Measurements from ENCODE around the gene IL21R.
A peak's percentile ranks its signal among the peaks of the same experiment; 100 is the strongest.
"Not testable (repeated sequence)": the region's sequence is repeated elsewhere in the genome, so short reads cannot be mapped to it uniquely, and the experiment has no call there.

IL21R gene

GRCh38 chr16:27428026-27428785, 26.2 kb downstream of the IL21R start:
- DNase-seq (ENCODE audit: low read depth) = no peak

GRCh38 chr16:27429330-27429871, 27.4 kb downstream of the IL21R start:
- DNase-seq (ENCODE audit: low read depth) = no peak

GRCh38 chr16:27429981-27430441, 28.0 kb downstream of the IL21R start:
- DNase-seq (ENCODE audit: low read depth) = no peak

- no peak for DNase-seq (ENCODE audit: low read depth)
Measured at GRCh38 chr16:27430512-27430911, 28.5 kb downstream of the IL21R start.

- DNase-seq (ENCODE audit: low read depth) = peak; percentile 15
Measured at GRCh38 chr16:27430923-27431484, 29.0 kb downstream of the IL21R start.

- peak; percentile 74 for DNase-seq (ENCODE audit: low read depth)
Measured at GRCh38 chr16:27431773-27432532, 30.0 kb downstream of the IL21R start.

- peak; percentile 69 for DNase-seq (ENCODE audit: low read depth)
Measured at GRCh38 chr16:27432558-27432957, 30.6 kb downstream of the IL21R start.

- not testable (repeated sequence) for DNase-seq (ENCODE audit: low read depth)
Measured at GRCh38 chr16:27433191-27433590, 31.2 kb downstream of the IL21R start.

- DNase-seq (ENCODE audit: low read depth) = no peak
Measured at GRCh38 chr16:27433636-27434035, 31.7 kb downstream of the IL21R start.

GRCh38 chr16:27434141-27435051, 32.4 kb downstream of the IL21R start:
- DNase-seq (ENCODE audit: low read depth) = no peak

- not testable (repeated sequence) for DNase-seq (ENCODE audit: low read depth)
Measured at GRCh38 chr16:27435146-27435545, 33.2 kb downstream of the IL21R start.

- DNase-seq (ENCODE audit: low read depth) = no peak
Measured at GRCh38 chr16:27436065-27436464, 34.1 kb downstream of the IL21R start.

GRCh38 chr16:27436921-27437650, 35.1 kb downstream of the IL21R start:
- no peak for DNase-seq (ENCODE audit: low read depth)

- DNase-seq (ENCODE audit: low read depth) = no peak
Measured at GRCh38 chr16:27437946-27438345, 36.0 kb downstream of the IL21R start.

- DNase-seq (ENCODE audit: low read depth) = no peak
Measured at GRCh38 chr16:27439271-27440018, 37.5 kb downstream of the IL21R start.

- DNase-seq (ENCODE audit: low read depth) = no peak
Measured at GRCh38 chr16:27441276-27441675, 39.3 kb downstream of the IL21R start.

GRCh38 chr16:27441998-27442397, 40.0 kb downstream of the IL21R start:
- no peak for DNase-seq (ENCODE audit: low read depth)

GRCh38 chr16:27444015-27444414, 42.0 kb downstream of the IL21R start:
- DNase-seq (ENCODE audit: low read depth) = peak; percentile 49

- no peak for DNase-seq (ENCODE audit: low read depth)
Measured at GRCh38 chr16:27444470-27444869, 42.5 kb downstream of the IL21R start.

GRCh38 chr16:27445502-27446175, 43.7 kb downstream of the IL21R start:
- no peak for DNase-seq (ENCODE audit: low read depth)
